Measurements from ENCODE around the gene USH1G. TPM values are rescaled to one million over a fixed set of nuclear protein-coding genes. Genes with fewer than 3 reads are reported as not detected.
"Not testable (repeated sequence)": the region's sequence is repeated elsewhere in the genome, so short reads cannot be mapped to it uniquely, and the experiment has no call there.

USH1G gene
- total RNA-seq, 1 donor, result not detected

GRCh38 chr17:74870512-74870911 lies 52.5 kb downstream of the USH1G start:
- Histone ChIP-seq H3K9me3 (ENCODE audit: low read depth, low read length) (no peaks in the 10 kb centered on the region), H3K4me3 (ENCODE audit: insufficient read depth, low read length) (no peak overlapping the region), H2AFZ (ENCODE audit: low read length) (no peak overlapping the region), H3K27me3 (ENCODE audit: insufficient read depth, low read length) (no peaks in the 10 kb centered on the region), H3K27ac (ENCODE audit: low read depth, low read length) (no peak overlapping the region), H3K4me2 (ENCODE audit: insufficient read depth, low read length) (no peak overlapping the region), H3K36me3 (ENCODE audit: insufficient read depth, low read length) (no peaks in the 10 kb centered on the region), H3K4me1 (ENCODE audit: insufficient read depth, low read length) (peaks cover 26% of the 10 kb centered on the region), H4K20me1 (ENCODE audit: insufficient read depth, low read length) (peaks cover 4% of the 10 kb centered on the region), H3K79me2 (ENCODE audit: insufficient read depth, low read length) (peaks cover 12% of the 10 kb centered on the region)
- TF ChIP-seq, protein P1, sequence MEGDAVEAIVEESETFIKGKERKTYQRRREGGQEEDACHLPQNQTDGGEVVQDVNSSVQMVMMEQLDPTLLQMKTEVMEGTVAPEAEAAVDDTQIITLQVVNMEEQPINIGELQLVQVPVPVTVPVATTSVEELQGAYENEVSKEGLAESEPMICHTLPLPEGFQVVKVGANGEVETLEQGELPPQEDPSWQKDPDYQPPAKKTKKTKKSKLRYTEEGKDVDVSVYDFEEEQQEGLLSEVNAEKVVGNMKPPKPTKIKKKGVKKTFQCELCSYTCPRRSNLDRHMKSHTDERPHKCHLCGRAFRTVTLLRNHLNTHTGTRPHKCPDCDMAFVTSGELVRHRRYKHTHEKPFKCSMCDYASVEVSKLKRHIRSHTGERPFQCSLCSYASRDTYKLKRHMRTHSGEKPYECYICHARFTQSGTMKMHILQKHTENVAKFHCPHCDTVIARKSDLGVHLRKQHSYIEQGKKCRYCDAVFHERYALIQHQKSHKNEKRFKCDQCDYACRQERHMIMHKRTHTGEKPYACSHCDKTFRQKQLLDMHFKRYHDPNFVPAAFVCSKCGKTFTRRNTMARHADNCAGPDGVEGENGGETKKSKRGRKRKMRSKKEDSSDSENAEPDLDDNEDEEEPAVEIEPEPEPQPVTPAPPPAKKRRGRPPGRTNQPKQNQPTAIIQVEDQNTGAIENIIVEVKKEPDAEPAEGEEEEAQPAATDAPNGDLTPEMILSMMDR (IDR thresholded peaks at IDR 0.05; ENCODE audit: extremely low read depth, low read depth, low read length), result no peak
- peak; percentile 95 for DNase-seq (ENCODE audit: insufficient read length, low spot score, missing footprints)

- H3K36me3 ChIP-seq (ENCODE audit: insufficient read depth, low read length); H3K27ac ChIP-seq (ENCODE audit: low read depth, low read length); H3K4me3 ChIP-seq (ENCODE audit: insufficient read depth, low read length); H3K4me2 ChIP-seq (ENCODE audit: insufficient read depth, low read length); DNase-seq (ENCODE audit: insufficient read length, low spot score, missing footprints); H4K20me1 ChIP-seq (ENCODE audit: insufficient read depth, low read length); H2AFZ ChIP-seq (ENCODE audit: low read length); H3K27me3 ChIP-seq (ENCODE audit: insufficient read depth, low read length); H3K9me3 ChIP-seq (ENCODE audit: low read depth, low read length): not testable (repeated sequence)
- peaks cover 12% of the 10 kb centered on the region for H3K79me2 ChIP-seq (ENCODE audit: insufficient read depth, low read length)
- H3K4me1 ChIP-seq (ENCODE audit: insufficient read depth, low read length), result peaks cover 26% of the 10 kb centered on the region
These were observed 53.0 kb downstream of the USH1G start for GRCh38 chr17:74870028-74870427.

DNA sequence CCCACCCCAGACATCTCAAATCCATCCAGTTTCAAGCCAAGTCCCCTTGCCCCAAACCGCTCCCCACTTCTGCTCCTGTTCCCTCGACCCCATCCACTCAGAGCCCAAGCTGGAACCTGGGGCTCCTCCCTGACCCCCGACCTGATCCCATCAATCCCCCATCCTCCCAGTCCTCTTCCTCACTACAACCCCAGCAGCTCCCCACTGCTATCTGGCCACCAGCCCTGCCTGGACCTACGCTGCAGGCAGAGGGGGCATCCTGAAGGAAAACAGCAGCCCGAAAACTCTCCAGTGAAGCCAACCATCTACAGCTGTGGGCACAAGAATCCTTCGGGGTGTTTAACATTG lies 54.2 kb downstream of the USH1G start:
- TF ChIP-seq, protein P1 (IDR thresholded peaks at IDR 0.05; ENCODE audit: extremely low read depth, low read depth, low read length), result no peak
- no peak overlapping the region for H3K4me3 ChIP-seq (ENCODE audit: insufficient read depth, low read length)
- peaks cover 12% of the 10 kb centered on the region for H3K79me2 ChIP-seq (ENCODE audit: insufficient read depth, low read length)
- no peaks in the 10 kb centered on the region for H3K36me3 ChIP-seq (ENCODE audit: insufficient read depth, low read length)
- no peak overlapping the region for H3K4me2 ChIP-seq (ENCODE audit: insufficient read depth, low read length)
- peaks cover 4% of the 10 kb centered on the region for H4K20me1 ChIP-seq (ENCODE audit: insufficient read depth, low read length)
- no peaks in the 10 kb centered on the region for H3K27me3 ChIP-seq (ENCODE audit: insufficient read depth, low read length)
- H3K9me3 ChIP-seq (ENCODE audit: low read depth, low read length), result no peaks in the 10 kb centered on the region
- H2AFZ ChIP-seq (ENCODE audit: low read length), result no peak overlapping the region
- DNase-seq (ENCODE audit: insufficient read length, low spot score, missing footprints), result no peak
- H3K4me1 ChIP-seq (ENCODE audit: insufficient read depth, low read length), result peaks cover 22% of the 10 kb centered on the region
- H3K27ac ChIP-seq (ENCODE audit: low read depth, low read length), result no peak overlapping the region

DNA sequence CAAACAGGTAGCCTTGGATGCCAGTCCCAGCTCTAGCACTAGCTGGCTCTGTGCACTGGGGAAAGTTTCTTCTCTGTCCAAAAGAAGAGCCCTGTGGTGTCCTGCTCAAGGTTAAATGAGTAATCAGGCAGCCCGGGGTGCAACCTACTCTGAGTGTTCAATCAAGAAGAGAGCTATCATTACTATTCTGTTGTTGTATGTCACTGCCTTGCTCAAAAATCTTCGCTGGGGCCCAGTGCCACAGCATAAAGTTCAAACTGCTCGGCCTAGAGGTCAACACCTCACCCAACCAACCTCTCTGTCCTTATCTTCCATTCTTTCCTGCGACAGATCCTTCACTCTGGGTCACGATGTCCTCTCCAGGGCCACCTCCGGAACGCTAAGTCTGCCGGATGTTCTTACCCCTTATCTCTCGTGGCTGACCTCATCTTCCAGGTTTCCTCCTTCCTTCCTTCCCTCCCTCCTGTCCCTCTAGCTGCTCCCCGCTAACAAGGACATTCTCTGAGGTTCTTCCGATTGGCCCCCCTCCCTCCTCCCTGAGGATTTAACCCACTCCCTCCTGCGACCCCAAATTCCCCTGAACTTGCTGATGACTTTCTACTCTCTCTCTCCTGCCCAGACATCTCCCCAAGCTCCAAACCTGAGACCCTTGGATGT lies 54.7 kb downstream of the USH1G start:
- Histone ChIP-seq H3K4me3 (ENCODE audit: insufficient read depth, low read length) (no peak overlapping the region), H3K4me2 (ENCODE audit: insufficient read depth, low read length) (no peak overlapping the region), H4K20me1 (ENCODE audit: insufficient read depth, low read length) (peaks cover 4% of the 10 kb centered on the region), H3K27me3 (ENCODE audit: insufficient read depth, low read length) (no peaks in the 10 kb centered on the region), H3K27ac (ENCODE audit: low read depth, low read length) (no peak overlapping the region), H3K79me2 (ENCODE audit: insufficient read depth, low read length) (peaks cover 12% of the 10 kb centered on the region), H2AFZ (ENCODE audit: low read length) (no peak overlapping the region), H3K4me1 (ENCODE audit: insufficient read depth, low read length) (peaks cover 18% of the 10 kb centered on the region), H3K36me3 (ENCODE audit: insufficient read depth, low read length) (no peaks in the 10 kb centered on the region), H3K9me3 (ENCODE audit: low read depth, low read length) (no peaks in the 10 kb centered on the region)
- TF ChIP-seq, protein P1 (IDR thresholded peaks at IDR 0.05; ENCODE audit: extremely low read depth, low read depth, low read length), result no peak
- DNase-seq (ENCODE audit: insufficient read length, low spot score, missing footprints), result no peak
